HG02870 (cell line): ENCODE measurements around the gene RNF44.
A peak's percentile ranks its signal among the peaks of the same experiment; 100 is the strongest.
"Not testable (repeated sequence)": the region's sequence is repeated elsewhere in the genome, so short reads cannot be mapped to it uniquely, and the experiment has no call there.

Experiments used
- ATAC-seq: cut with Tn5 transposase; IDR thresholded peaks from one replicate; pipeline ENCODE4 v1.9.1; 2021; ENCODE audit warnings: mild to moderate bottlenecking, moderate library complexity; ENCODE audit not compliant: unreplicated experiment

The RNF44 gene

GRCh38 chr5:176552332-176552869, 15.2 kb upstream of the RNF44 start:
- no peak for ATAC-seq

- ATAC-seq, result not testable (repeated sequence)
Observed at GRCh38 chr5:176550937-176551336, 13.7 kb upstream of the RNF44 start.

GRCh38 chr5:176550275-176550831, 13.2 kb upstream of the RNF44 start:
- no peak for ATAC-seq

GRCh38 chr5:176549871-176550270, 12.7 kb upstream of the RNF44 start:
- ATAC-seq, result no peak

DNA sequence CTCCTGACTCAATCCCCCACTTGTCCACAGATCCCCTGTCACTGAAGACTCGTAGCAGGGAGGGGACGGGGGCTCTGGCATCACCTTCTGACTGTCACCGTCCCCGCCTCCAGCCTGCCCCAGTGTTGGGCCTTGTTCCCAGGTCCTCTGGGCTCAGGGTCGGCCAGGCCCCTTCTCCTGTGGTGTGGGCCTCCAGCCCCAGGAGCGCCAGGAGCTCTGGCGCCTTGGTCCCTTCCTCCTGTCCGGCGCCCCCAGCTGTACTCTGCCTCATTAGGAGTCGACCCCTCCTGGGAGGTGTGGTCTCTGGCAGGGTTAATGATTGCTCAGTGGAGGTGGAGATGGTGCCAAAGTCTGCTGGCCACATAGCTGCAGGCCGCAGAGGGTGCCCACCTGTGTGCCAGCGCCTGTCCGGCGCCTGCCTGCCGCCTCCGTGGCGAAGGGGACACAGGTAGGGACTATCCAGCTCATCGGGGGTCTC, 11.8 kb upstream of the RNF44 start, which contains the start of gene CDHR2:
Gene CDHR2 (plus strand): TSS at position 376 of the 478 bp plus-strand sequence. CDS start 16,011 bp downstream, outside the sequence.
- no peak for ATAC-seq

DNA sequence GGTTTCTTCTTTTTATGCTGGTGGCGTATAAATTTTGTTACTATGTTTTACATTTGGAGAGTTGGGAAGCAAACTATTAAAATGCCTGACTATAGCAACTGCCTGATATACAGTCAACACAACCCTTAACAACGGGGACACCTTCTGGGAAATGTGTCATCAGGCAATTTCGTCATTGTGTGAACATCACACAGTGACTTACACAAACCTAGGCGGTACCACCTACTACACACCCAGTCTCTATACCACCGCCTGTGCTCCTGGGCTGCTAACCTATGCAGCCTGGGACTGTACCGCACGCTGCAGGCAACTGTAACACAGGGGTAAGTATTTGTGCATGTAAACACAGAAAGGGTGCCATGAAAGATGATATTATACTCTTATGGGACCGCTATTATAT, 10.6 kb upstream of the RNF44 start:
- ATAC-seq, result no peak

- ATAC-seq, result no peak
Observed at GRCh38 chr5:176545737-176546509, 8.7 kb upstream of the RNF44 start.

- no peak for ATAC-seq
Observed at GRCh38 chr5:176545388-176545736, 8.2 kb upstream of the RNF44 start.

DNA sequence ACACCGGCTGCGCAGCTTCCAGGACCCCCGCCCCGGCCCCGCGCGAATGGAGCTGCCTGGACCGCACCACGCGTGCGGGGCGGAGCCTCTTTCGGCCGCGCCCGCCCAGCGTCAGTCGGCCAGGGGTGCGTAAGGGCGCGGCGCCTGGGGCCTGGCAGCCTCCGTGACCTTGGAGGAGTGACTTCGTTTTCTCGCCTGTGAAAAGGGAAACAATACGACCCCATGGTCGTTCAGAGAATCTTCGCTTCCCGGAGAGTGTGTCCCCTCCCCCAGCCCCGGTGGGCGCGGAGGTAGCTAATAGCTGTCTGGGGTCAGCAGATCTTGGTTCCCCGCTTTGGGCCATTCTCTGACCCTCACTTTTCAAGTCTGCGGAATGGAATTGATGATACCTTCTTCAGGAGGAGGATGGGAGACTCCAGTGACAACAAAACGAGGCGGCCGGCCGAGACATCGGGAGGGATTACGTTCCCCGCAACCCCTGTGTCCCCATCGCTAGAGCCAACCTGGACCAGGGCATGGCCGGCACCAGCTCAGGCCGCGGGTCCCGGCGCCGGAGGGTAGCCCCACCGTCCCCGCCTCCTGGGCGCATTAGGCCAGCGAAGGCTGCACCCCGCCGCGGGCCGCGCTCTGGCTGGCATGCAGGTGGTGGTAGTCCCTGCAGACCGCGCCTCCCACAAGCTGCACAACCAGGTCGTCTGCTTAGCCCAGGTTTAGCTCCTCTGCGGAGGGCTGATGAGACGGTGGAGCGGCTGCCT, 6.4 kb upstream of the RNF44 start:
- ATAC-seq, result peak; percentile 80

GRCh38 chr5:176542596-176543427, 5.6 kb upstream of the RNF44 start:
- ATAC-seq, result peak; percentile 39

DNA sequence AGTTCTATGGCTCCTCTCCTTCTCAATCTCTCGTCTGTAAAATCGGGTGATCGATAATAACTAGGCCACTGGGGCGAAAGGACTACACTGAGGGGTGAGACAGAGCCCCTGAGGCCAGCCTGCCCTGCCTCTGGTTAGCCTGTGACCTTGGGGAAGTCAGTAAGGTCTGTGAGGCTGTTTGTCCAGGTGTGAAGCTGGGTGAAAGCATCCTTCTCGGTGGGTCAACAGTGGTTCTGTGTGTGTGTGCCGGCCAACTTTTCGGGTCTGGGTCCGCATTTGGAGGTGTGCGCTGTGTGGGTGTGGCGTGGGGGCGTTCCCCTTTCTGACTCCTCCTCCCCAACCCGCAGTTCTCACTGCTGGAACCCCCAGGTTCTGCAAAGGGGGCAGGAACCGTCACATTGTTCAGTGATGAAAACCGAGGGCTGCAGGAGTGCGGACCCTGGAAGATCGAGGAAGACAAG, 5.0 kb upstream of the RNF44 start:
- no peak for ATAC-seq

DNA sequence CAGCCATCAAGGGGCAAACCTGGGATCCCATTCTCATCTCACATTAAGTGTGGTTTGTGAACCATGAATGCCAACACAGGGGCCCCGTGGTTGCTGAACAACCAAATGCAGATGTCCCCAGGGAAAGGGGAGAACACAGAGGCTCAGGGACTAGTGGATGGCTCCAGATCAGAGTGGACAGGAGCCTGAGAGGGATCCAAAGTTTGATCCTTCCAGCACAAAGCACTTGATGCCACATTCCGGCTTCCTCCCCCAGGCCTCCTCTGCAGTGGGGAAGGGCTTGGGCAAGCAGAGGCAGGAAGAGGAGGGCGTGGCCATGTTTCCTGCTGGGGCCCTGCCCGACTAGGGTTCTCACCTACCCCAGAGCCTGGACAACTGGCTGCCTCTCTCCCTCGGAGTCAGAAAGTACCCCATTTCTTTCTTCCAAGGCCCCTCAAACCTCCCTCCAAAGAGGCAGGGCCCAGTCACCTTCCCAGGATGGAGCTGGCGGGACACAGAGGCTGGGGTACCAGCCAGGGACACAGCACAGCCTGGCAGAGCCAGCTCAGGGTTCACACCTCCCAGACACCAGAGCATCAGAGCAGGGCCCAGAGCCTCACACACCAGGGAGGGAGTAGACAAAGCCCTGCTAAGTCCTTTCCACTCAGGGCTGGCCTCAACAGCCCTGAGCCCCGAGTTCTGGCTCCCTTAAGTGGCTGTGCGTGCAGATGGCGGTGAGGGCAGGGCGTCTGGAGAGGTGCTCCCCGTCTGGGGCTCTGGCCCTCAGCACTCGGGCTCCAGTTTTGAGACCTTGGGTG, 4.3 kb upstream of the RNF44 start:
- ATAC-seq, result no peak

DNA sequence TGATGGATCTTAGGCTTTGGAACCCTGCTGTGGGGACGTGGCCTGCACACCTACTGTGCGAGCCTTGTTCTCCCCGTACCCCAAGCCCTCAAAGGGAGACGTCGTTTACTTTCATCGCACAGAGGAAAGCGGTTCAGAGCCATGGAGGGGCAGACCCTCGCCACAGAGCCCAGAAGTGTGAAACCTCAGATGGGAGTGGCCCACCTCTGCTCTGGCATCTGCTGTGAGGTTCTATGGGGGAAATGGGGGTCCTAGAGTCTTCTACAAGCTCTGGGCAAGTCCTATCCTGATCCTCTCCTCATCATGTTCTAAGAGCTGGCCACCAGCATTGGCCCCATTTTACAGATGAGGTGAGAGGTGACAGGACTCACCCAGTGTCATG, 3.7 kb upstream of the RNF44 start:
- no peak for ATAC-seq

DNA sequence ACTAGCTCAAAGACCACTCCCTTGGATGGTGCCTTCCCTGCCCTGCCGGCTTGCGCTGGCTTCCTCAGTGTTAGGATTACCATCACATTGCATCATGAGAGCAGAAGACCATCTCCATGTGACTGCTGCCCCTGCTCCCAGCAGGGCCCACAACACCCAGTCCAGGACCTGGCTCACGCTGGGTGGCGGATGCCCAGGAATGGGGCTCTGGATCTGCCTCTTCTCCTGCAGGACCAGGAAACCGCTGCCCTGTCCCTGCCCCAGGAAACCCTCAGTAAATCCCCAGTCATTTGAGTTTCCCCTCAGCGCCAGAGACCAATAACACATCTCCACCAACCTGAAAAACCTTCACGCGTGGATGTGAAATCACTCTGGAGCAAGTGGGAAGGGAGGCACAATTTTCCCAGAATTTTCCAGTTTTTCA, 3.3 kb upstream of the RNF44 start:
- no peak for ATAC-seq

DNA sequence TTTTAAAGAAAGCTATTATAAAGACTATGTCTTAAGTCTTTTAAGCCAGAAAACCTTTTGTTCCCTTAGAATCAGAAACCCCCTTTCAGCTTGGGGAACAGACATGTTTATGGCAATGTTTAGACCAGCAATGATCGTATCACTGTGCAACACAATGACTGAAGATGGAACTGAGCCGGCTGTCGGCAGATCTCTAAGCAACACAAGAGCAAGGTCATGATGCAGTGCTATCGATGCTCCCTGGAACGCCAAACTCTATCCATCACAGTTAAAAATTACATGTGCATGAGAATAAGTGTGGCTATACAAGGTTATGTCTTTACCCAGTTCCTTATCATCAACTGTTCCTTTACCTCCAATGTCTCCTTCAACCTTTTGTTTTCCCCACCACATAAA, 1.8 kb upstream of the RNF44 start:
- ATAC-seq, result no peak

- ATAC-seq, result no peak
Observed at GRCh38 chr5:176538230-176538988, 1.2 kb upstream of the RNF44 start.

DNA sequence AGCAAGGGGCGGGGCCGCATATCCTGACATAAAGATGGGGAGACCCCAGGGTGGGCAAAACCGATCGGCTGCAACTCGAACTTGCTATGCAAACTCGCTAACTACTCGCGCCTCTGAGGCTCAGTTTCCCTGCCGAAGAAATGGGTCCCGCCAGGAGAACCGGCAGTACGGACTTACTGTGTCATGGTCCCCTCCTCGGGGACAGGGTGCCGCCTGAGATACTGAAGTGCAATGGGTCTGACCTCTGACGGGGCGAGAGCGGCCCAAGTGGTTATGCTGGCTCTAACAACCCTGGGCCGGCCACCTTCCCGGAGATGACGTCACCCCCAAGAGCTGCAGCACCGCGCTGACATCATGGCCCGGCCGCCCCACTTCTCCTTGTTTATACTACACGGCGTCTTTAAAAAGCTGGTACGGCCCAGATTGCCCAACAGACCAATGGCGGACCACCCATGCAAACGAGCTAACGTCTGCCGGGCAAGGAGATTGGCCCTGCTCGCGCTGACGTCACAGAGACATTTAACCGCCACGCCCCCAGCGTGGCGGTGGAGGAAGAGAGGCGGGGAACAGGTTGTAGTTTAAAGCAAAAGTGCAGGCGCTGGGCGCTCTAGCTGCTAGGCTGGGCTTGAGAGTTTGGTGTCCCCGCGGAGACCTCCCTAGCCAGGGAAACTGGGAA, 490 bp upstream of the RNF44 start:
- ATAC-seq, result peak; percentile 69

- no peak for ATAC-seq
Observed at GRCh38 chr5:176536132-176536901, 885 bp downstream of the RNF44 start.
